Stromal cell of bone marrow (primary cell): ENCODE data around the gene CALHM3.
"Not testable (repeated sequence)": the region's sequence is repeated elsewhere in the genome, so short reads cannot be mapped to it uniquely, and the experiment has no call there.

ENCODE experiments used
- DNase-seq: peaks from one replicate; pipeline ENCODE4 v3.0.0-alpha.2; 2012; ENCODE audit warnings: low read depth

CALHM3 gene, protein sequence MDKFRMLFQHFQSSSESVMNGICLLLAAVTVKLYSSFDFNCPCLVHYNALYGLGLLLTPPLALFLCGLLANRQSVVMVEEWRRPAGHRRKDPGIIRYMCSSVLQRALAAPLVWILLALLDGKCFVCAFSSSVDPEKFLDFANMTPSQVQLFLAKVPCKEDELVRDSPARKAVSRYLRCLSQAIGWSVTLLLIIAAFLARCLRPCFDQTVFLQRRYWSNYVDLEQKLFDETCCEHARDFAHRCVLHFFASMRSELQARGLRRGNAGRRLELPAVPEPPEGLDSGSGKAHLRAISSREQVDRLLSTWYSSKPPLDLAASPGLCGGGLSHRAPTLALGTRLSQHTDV

DNA sequence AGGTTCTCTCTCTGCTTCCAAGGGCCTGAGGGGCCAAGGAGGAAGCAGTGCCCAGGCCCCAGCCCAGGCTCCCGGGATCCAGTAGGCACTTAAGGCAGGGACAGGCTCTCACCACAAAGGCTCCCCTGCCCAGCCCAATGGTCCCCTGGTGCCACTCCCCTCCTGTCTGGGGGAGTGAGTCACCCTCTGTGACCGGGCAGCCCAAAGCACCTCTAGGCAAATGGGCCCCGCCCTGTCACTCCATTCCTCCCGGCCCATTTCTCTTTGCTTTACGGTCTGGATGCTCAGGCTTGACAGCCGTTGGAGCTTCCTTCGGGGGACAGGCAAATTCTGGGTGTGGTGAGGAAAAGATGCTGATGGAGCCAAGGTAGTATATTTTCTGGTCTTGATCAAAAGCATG is at the start of gene CALHM3:
Gene CALHM3, minus strand, starts transcription at position 106 of the 400 bp plus-strand sequence. CDS start 208 bp downstream, outside the sequence.
- no peak for DNase-seq

DNA sequence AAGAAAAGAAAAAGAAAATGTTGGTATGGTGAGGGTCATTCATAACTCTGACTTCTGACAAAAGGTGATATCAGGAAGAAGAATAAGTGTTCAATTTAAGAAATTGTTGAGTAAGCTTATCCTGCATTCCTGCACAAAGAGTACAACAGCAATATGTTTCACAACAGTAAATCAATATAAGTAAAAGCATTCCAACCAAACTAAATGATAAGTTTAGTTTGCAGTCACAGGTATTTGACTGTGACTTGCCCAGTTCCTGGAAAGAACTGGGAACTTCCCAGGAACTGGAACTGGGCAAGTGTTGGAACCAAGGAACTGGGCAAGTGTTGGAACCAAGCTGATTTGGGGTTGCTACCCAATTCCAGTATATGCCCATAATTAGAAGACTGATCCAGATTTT is 49.5 kb upstream of the CALHM3 start:
- DNase-seq: no peak

DNA sequence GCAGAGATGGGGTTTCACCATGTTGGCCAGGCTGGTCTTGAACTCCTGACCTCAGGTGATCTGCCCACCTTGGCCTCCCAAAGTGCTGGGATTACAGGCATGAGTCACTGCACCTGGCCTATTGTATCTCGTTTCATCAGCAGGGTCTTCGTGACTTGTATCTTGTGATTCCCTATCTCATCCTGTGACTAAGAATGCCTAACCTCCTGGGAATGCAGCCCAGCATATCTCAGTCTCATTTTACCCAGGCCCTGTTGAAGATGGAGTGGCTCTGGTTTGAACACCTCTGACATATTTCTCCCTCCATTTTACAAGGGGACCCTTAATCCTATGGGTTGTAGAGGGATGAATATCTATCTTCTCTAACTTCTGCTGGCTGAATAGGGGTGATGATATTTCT is 48.4 kb upstream of the CALHM3 start:
- DNase-seq: not testable (repeated sequence)

DNA sequence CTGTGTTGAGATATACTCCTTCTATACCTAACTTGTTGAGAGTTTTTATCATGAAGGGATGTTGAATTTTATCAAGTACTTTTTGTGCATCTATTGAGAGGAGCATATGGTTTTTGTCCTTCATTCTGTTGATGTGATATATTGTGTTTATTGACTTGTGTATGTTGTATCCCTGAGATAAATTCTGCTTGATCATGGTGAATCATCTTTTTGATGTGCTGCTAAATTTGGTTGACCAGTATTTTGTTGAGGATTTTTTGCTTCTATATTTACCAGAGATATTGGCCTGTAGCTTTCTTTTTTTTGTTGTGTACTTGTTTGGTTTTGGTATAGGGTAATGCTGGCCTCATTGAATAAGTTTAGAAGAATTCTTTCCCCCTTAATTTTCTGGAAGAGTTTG is 46.9 kb upstream of the CALHM3 start:
- DNase-seq: no peak

DNA sequence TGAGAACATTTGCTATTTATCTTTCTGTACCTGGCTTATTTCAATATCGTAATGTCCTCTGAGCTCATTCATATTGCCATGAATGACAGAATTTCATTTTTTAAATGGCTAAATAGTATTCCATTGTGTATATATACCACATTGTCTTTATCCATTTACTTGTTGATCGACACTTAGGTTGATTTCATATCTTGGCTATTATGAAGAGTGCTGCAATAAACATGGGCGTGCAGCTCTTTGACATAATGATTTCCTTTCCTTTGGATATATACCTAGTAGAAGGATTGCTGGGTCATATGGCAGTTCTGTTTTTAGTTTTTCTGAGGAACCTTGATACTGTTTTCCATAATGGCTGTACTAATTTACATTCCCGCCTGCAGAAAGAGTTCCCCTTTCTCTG is 44.6 kb upstream of the CALHM3 start:
- DNase-seq: no peak

DNA sequence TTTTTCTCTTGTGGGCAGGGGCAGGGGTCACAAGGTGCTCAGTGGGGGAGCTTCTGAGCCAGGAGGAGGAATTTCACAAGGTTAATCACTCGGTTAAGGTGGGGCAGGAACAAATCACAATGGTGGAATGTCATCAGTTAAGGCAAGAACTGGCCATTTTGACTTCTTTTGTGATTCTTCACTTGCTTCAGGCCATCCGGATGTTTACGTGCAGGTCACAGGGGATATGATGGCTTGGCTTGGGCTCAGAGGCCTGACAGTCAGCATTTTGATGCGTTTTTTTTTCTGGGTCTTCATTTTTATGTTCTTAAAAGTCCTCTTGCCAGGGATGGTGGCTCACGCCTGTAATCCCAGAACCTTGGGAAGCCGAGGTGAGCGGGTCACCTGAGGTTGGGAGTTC is 43.0 kb upstream of the CALHM3 start:
- DNase-seq: not testable (repeated sequence)

DNA sequence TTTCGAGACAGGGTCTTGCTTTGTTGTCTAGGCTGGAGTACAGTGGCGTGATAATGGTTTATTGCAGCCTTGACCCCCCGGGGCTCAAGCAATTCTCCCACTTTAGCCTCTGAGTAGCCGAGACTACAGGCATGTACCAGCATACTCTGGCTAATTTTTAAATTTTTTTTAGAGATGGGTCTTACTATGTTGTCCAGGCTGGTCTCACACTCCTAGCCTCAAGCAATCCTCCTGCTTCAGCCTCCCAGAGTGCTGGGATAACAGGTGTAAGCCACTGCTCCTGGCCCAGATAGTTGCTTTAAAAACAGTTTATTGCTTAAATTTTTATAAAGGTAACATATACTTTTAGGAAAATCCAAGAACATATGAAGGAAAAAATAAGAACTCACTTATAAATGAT is 40.8 kb upstream of the CALHM3 start:
- no peak for DNase-seq

DNA sequence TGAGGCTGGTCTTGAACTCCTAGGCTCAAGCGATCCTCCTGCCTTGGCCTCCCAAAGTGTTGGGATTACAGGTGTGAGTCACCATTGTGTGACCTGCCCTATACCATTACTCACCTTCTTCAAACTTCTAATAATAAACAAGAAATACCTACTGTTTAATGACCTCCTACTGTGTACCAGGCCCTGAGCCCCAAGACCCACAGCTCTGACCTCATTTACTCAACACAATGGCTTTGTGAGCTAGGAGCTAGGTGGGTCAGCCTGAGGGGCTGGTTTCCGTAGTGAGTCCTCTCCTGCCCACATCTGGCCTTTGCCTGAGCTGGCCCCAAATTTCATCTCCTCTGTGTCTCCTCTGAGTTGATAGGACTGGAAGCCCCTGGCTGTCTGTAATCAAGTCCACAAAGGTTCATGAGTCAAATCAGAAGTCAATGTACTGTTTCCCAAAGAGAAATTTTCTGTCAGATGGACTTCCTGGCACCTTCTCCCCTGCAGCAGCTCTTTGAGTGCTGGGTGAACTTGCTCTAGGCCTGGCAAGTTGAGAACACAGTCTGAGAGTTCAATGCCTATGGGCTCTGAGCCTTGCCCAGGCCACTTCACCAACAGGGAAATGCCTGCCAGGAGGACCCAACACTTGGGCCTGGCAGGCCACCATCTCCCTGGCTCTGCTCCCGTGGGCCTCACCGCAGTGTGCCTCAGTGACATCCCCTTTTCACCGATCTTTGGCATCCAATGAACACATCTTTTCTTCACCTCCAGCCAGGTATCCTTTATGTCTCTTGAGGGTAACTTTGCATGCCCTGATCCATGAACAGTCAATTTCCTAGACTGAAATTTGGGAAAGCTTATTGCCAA is 38.4 kb upstream of the CALHM3 start:
- DNase-seq: no peak

DNA sequence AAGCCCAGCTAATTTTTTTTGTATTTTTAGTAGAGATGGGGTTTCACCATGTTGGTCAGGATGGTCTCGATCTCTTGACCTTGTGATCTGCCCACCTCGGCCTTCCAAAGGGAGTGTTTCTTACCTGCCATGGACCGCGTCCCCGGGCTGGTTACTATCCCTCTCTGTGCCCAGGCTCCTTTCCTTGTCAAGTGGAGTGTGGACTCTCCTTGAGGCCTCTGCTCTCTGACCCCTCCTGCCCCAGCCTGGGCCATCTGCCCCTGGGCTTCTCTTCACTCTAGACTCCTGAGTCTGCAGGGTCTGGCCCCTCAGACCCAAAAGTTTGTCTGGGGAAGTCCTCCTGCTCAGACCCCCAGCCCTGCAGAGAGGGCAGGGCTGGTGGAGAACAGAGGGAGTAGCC is 35.2 kb upstream of the CALHM3 start:
- no peak for DNase-seq

DNA sequence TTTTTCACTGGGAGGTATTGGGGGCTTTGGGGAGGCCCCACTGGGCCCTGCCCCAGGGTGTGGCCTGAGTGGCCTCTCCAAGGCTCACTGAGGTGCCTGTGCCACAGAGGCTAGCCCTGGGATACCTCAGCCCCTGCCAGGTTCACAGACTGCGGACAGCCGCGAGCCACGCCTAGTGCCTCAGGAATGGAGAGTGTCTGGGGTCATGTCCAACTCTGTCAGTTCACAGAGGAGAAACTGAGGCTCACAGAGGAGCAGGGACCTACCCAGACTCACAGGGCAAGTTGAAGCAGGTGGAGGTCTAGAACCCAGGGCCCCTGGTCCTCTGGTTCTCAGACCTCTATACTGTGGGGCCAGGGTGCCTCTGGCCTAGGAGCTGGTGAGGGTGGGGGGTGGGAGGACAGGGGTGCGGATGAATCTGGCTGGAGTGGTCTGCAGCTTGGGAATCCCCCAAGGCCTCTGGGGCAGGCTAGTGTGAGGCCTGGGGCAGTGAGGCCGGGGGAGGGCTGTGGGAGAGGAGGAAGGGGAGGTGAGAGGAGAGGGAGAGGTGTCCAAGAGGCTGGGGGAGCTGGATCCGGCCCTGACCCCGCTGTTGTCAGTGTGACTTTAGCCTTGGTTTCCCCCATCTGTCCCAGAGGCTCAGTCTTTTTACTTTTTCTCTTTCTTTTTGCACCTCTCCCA is 34.5 kb upstream of the CALHM3 start:
- DNase-seq: no peak

DNA sequence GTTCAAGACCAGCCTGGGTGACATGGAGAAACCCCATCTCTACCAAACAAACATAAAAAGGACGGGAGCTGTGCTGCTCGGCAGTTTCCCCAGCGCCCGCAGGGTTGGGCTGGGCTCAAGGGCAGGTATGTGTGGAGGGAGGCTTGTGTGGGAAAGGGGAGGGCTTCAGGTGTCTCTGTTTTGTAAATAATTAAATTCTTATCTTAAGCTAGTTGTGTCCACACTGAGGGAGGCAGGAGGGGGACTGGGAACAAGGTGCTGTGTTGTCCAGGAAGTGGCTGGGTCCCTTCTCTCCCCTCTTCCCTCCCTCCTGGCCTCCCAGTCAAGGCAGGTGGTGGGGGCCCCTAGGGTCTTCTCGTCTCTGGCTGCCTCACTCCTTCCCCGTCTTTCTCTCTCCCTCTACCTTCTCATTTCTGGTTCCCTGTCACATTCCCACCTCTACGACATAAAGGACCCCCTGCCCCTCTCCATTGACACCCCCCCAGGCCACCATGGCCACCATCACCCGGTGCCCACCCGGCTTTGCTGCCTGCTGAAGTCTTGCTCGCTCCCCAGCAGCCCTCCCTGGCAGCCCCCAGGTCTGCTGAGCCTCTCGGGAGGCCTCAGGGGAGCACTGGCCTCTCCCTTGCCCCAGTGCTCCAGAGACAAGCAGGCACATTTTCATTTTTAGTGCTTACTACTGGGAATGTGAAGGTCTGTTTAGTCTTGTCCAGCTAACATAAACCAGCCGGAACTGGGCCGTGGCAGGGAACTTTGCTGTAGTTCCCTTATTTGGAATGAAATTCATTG is 33.7 kb upstream of the CALHM3 start:
- no peak for DNase-seq

DNA sequence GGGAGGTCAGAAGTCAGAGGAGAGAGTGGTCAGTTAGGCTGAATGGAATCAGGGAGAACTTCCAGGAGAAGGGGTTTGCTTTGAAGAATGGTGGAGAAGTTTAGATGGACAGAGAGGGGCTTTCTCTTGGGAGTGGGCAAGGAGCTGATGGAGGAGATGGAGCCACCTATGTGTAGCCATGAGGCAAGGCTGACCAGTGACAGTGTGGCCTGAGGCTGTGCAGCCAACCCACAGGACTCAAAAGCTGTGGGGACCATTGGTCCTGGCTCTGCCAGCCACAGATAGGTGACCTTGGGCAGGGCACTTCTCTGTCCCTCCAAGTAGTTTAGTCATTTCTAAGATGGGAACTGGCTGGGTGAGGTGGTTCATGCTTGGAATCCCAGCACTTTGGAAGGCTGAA is 33.1 kb upstream of the CALHM3 start:
- DNase-seq: no peak

DNA sequence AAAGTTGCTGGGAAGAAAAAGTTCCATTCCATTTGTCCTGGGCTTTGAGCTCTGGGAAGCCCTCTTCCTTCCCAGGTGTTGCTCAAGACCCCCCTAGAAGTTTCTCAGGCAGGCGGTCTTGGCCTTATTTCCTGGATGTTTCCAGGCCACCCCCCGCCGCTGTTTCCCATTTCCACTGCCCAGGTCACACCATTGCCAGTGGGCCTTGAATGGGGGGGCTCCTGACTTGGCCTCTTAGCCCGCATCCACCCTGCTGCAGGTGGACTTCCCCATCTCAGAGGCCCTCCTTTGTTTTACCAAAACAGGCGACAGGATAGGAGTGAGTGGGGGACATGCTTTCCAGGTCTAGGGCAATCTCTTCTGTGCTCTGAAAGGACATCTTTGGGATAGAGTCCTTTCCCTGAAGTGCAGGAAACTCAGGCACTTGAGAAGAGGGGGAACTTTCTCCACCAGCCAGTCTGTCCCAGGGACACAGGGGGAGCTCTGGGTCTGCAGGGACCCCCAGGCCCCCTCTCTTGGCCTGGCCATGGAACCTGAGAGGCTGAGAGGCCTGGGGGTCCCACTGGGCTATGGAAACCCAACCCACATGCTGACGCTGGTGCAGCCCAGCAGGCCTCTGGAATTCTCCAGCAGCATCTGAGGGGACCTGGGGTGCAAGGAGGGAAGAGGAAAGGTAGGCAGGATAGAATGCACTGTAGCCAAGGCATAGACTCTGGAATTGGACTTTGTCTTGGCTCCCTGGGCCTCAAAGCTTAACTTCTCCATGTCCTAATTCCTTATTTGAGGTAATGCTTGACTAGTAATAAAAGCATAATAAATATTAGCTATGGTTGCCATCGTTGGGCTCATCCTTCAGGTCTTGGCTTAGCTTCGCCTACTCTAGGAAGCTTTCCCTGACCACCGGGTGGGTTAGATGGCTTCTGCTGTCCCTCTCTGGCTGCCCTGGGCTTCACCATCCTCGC is 32.0 kb upstream of the CALHM3 start:
- no peak for DNase-seq

DNA sequence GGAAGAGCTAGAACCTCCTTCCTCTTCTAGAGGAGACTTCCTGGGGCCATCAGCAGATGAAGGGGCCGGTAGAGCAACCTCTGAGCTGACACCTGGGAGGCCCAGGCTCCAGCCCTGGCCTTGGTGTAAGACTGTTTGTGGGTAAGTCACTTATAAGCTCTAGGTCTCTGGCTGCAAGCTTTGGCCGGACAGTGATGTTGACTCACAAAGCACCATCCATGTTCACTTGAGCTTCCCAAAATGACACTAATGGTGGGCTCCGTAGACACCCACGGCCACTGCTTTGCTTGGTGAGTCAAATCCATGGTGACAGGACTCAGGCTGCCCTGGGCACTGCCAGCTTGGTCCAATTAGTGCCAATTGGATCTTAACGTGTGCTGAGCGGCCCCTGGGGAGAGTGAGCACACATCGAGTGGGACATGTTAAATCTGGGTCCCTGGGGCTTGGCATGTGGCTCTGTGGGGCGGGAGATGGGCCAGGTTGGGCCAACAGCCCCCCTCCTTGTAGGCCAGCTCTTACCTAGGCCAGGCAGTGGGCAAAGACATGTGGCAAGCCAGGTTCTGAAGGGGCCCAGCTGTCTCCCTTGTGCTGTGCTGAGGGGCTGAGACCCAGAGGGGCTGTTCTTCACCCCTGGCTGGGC is 31.1 kb upstream of the CALHM3 start:
- no peak for DNase-seq

DNA sequence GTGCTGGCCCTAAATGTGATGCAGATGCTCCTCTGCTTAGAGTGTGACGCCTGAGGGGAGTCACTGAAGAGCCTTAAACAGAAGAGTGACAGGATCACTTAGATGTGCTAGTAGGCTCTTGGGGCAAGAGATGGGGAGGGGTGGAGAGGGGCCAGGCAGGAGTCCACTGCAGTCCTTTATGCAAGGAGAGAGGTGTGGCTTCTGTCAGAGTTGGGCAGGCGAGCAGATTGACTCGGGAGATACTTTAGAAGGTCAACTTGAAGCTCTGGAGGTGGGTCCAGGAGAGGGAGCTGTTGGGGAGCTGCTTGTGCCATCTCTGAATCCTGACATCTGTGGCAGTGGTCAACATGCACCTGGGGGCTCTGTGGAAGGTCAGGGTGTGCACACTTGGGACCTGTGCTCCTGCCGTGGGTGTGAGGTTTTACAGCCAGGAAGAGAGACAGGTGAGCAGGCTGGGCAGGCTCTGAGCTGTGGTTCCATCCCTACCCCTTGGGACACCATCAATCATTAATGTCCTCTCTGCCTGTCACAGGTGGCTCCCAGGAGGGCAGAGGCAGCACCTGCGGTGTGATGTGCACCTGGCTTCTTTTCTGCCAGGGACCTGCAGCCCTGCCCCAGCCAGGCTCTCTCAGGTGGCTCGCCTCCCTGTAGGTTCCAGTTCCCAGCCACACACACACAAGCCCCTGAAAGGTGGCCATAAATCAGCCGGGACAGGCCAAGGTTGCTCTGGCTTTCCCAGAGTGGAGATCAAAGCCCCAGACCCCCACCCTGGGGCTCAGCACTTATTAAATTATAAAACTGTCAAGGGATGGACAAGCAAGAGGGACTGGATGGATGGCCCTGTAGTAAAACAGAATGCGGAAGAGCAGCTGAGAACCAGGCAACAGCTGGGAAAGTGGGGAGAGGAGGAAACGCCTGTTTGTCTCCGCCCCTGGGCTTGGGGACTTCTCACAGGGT is 28.5 kb upstream of the CALHM3 start:
- no peak for DNase-seq

DNA sequence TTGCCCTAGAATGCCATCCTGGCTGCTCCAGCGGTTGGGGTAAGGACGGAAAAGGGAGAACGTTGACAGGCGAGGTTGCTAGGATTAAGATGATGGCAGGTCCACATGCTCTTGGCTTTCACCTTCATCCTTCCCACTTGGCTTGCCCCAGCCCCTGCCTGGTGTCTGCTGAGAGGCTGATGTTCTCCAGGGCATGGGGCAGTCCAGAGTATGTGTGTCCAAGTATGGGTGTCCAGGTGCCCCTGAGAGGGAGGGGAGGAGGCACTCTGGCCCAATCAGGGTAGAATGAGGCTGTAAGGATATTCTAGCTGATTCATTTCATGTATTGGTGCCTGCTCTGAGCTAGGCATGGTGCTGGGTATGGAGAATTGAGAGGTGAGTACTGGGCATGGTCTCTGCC is 27.0 kb upstream of the CALHM3 start:
- no peak for DNase-seq

DNA sequence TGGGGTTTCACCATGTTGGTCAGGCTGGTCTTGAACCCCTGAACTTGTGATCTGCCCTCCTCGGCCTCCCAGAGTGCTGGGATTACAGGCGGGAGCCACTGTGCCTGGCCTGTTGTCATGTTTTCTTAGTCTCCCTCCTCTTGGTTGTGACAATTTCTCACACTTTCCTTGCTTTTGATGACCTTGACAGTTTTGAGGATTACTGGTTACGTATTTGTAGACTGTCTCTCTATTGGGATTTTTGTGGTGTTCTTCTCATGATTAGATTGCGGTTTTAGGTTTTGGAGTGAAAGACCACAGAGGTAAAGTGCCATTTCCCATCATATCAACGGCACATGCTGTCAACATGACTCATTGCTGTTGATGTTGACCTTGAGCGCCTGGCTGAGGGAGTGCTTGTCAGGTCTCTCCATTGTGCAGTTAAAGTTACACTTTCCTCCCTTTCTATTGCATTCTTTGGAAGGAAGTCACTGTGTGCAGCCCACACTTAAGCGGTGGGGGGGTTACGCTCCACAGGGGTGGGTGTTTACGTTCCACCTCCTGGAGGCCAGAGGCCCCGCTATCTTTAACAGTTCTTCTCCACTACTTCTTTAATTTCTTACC is 25.2 kb upstream of the CALHM3 start:
- DNase-seq: no peak

DNA sequence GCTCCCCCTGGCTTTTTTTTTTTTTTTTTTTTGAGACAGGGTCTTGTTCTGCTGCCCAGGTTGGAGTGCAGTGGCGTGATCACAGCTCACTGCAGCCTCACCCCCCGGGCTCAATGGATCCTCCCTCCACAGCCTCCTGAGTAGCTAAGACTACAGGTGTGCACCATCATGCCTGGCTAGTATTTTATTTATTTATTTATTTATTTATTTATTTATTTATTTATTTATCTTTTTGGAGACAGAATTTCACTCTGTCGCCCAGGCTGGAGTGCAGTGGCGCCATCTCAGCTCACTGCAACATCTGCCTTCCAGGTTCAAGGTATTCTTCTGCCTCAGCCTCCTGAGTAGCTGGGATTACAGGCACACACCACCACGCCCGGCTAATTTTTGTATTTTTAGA is 24.7 kb upstream of the CALHM3 start:
- not testable (repeated sequence) for DNase-seq
